Measurements from ENCODE around the gene CHAT. TPM values are rescaled to one million over a fixed set of nuclear protein-coding genes. Genes with fewer than 3 reads are reported as not detected.
"Not testable (repeated sequence)": the region's sequence is repeated elsewhere in the genome, so short reads cannot be mapped to it uniquely, and the experiment has no call there.

The CHAT gene
- total RNA-seq, 1 donor from 2014 or later: not detected

DNA sequence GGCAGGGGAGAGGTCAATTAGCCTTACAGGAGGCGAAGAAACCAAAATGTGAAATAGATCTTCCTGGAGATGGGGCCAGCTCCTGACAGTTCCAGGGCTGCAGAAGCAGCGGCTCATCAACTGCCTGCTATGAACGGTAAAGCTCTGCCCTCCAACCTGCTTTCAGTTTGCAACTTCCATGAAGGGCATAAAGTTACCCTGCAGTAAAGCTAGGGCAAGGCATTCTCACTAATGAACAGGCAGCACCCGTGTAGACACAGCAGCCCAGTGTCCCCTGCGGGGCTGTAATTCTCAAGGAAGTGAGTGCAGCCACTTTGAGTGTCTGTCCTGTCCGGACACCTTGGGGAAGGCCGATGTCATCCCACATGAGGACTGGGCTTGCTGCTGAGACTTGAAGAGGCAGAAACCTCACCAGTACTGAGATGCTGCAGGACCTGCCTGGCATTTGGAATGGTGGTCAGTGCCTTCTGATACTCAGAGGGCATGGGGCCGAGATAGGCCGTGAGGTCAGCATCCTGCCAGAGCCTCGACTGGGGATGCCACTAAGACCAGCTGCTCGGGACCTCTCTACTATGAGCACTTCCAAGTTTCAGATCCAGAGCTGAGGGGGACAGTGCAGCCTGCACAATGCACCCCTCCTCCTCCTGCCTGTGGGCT is 39.6 kb downstream of the CHAT start:
- ATAC-seq: no peak

DNA sequence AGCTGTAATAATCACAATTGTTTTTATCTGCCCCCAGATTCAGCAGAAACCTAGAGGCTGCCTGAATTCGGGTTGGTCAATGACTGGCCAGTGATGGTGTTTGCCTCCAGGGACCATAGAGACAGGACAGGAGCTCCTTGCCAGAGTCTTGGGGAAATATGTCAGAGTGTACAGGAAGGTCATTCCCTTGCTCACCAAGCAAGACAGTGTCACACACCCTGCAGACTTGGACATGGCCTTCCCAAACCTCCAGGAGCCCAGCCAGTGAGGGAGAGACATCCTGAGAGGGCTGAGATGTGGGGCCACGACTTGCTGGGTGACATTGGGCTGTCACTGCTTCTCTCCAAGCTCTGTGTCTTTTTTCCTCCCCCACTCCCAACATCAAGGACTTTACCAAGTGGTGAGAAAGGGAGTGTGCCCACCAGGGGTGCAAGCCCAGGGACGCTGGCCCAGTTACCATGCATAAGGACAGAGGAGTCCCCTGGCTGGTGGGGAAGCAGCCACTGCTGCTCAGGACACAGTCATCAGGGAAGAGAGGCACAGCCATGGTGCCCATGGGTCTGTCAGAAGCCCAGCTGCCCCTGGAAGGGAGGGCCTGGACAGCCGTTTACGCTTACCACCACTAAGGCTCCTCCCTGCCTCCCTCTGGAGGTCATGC is 40.3 kb downstream of the CHAT start:
- no peak for ATAC-seq

DNA sequence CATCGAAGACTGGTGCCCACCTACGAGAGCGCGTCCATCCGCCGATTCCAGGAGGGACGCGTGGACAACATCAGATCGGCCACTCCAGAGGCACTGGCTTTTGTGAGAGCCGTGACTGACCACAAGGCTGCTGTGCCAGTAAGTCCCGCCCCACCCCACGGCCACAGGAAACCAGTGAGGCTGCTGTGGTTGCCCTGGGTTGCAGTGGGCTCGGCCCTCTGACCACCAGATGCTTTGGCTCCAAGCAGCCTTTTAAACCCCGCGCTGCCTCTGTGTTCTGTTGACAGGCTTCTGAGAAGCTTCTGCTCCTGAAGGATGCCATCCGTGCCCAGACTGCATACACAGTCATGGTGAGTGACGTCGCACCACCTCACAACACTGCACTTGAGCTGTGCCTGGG is 41.3 kb downstream of the CHAT start:
- ATAC-seq: no peak

DNA sequence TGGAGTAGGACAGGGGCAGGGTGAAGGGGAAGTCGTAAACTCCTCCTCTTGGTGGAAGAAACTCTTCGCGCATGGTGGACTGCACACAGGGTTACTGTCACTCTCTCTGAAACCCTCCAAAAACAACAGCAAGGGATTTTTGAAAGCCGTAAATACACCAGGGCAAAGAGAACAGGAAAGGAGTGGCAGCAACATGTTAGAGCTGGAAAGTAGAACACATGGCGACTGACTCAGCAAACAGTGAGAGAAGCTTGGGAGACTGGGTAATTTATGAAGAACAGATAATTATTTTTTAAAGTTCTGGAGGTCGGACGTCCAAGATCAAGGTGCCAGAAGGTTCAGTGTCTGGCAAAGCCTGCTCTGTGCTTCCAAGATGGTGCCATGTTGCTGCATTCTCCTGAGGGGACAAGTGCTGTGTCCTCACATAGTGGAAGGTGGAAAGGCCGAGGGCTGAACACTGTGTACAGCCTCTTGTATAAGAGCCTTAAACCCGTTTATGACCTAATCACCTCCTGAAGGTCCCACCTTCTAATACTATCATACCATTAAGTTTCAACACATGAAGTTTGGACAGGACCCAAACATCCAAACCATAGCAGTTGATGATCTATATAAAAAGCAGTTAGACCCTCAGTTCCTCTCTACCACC is 43.1 kb downstream of the CHAT start:
- peak; percentile 56 for ATAC-seq

DNA sequence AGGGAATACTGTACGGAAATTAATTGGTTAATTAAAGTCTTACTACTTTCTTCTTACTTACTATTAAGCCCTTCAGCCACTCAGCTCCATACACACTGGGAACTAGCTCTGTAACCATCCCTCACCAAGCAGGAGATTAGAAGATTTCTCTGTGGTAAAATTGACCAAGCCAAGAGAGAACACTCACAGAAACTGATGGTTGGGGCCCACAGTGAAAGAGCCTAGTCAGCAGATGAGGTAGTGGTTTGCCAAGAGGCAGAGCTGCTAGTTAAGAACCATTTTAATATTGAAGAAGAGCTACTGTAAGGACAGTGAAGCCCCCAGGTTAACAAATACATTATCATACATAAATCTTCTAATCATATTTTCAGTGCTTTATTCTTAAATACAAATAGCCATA is 43.8 kb downstream of the CHAT start:
- ATAC-seq: no peak

DNA sequence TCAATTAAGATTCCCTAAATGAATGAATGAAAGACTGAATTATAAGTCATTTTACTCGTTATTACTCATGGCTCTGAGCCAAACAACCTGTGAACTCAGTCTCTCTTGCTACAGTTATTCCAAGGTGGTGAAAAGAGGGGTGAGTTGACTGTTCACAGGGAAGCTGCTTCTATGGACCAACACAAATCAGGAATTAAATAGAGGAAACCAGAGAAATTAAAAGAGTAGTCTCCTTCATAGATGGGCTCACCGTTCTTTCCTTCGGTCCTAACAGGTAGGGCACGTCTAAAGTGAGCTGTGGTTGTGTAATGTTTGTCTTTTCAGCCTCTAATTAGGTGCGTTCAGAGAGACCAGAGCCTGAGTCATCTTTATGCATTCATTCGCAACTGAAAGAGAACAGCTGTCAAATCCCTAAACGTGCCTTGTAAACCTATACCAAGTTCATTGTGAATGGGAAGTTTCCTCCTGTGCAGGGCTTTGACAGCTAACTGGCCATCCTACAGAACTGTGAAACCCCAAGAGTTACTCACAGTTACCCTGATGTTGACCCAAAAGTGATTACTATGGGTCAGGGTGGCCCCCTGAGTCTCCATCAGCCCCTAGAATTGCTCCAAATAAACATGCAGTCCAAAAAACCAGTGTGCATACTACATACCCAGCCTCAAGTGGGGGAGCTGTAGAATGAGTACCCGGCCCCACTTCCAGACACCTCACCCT is 47.5 kb downstream of the CHAT start:
- ATAC-seq: peak; percentile 93

DNA sequence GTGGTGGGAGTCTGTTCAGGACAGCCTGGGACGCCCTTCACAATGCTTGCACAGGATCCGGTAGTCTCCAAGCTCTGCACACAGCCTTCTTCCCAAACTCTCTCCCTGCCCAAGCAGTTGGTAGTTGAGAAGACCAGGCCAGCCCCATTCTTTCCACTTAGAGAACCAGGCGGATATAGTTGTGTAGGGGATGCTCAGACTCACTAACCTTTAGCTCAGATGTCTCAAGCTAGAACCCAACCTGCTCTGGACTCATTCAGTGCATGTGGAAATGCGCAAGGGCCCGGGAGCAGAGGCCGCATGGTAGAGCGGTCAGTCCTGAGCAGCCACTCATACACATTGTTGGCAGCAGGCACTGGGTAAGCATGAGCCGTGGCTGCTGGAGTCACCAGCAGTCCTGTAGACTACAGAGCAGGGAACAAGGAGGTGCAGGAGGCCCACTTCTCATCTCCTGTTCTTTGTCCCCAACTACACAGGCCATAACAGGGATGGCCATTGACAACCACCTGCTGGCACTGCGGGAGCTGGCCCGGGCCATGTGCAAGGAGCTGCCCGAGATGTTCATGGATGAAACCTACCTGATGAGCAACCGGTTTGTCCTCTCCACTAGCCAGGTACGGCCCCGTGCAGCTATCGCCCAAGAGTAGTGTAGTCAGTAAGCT is 48.5 kb downstream of the CHAT start:
- ATAC-seq: no peak

DNA sequence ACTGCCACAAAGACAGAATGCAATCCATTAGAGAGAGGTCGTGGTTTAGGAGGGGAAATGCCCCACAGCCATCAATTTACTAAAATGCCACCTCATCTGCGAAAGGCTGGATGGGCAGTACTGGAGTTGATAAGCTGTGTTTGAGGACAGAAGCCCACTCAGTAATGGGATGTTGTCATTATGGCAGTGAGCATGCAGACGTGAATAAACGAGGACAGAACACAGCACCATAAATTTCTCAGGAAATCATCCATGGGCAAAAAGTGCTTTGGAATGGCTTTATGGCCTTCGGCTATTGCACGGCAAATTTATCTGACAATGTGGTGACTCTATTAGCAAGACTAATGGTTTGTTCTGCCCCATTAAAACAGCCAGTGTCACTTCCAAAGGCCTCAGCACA is 49.8 kb downstream of the CHAT start:
- no peak for ATAC-seq

DNA sequence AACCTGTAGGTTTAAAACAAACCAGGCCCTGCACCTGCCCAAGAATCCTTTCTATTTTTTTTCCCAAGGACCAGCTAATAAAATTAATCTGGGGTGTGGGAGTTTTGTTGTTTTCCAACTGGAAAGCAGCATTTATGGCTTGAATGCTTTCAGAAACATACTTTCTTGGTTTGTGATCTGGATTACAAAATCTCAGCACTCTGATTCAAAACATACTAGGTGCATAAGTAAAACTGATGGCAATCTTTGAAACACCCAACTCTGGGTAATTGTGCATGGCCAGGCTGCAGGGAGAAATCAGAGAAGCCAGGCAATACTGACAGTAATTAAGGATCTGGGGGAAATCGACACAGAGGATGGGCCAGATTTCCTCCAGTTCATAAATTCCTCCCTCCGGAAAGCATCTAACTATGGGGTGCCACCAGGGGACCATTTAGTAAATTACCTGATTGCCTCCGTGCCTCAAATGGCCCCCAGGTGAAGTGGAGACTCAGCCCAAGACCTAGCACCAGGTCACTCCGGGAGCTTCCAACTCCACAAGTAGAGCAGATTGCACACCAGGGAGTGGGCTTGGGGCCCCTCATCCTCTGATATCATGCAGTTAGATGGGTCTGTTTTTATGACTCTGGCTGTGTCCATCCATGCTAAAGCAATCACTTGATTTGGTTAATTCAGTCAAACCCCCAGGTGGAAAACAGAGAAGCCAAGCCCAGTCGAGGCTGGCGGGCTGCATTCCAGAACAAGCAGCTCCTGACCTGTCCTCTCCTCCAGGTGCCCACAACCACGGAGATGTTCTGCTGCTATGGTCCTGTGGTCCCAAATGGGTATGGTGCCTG is 50.4 kb downstream of the CHAT start:
- ATAC-seq: no peak

DNA sequence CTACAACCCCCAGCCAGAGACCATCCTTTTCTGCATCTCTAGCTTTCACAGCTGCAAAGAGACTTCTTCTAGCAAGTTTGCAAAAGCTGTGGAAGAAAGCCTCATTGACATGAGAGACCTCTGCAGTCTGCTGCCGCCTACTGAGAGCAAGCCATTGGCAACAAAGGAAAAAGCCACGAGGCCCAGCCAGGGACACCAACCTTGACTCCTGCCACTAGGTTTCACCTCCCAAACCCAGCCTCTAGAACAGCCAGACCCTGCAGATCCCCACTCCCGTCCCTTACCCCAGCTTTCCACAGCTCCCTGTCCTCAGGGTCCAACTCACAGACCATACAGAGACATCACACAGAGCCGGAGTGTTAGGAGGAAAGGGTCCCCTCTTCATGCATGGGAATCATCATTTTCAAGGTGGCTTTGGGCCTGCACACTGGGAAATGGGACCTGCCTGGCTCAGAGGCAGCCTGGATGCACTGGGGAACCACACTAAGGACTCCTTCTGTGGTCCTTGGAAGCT is 51.1 kb downstream of the CHAT start:
- ATAC-seq: no peak

DNA sequence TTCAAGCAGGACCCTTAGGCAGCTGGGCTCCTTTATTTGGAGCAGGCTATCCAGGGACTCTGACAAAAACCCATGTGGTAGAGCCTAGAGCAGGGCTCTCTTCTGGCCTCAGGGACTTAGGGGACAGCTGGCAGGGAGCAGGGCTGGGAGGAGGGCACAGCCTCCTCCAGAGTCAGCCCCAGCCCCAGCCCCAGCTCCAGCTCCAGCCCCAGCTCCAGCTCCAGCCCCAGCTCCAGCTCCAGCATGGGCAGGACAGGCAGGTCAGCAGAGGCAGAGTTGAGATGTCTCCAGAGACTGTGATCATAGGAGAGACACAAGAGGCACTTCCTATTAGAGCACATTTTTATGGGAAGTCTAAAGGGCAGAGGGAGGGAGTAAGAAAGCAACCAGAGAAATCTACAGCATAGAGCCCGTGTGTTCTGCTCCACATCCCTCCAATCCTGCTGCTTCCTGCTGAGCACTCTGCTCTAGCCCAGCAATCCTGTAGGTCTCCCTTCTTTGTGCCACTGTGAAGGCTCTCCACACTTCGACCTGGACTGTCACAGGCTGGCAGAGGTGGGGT is 52.3 kb downstream of the CHAT start:
- ATAC-seq: no peak

DNA sequence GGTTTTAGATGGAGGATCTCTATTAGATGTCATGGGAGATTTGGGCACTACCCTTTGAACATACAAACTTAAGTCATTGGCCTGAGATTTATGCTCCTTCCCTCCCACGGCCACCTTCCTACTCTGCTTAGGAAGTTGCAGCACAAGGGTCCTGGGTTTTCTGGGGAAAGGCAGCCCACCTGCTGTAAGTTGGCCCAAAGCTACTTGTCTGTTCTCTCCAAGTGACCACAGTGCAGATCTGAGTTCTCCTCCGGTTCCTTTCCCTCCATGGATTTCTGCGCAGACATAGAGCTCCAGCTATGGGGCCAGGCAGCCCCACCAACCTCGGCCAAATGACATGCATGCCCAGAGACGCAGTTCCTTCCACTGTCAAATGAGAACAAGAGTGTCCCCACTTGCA is 52.8 kb downstream of the CHAT start:
- ATAC-seq: no peak

DNA sequence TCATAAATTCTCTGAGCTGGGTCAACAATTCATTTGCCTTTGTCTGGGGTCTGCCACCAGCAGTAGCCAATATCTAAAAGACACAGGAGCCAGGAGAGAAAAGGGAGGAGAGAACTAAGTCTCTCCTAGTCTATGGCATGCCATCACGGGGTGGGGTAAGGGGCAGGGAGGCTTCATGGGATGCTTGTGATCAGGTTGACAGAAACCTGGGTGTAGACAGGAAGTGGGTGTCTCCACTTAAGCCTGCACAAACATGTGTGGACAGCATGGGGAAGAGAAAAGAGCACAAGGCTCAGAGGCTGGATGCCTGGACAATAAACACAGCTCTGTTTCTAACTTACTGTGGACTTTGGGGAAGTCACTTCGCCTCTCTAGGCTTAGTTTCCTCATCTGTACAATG is 54.2 kb downstream of the CHAT start:
- ATAC-seq: peak; percentile 68

DNA sequence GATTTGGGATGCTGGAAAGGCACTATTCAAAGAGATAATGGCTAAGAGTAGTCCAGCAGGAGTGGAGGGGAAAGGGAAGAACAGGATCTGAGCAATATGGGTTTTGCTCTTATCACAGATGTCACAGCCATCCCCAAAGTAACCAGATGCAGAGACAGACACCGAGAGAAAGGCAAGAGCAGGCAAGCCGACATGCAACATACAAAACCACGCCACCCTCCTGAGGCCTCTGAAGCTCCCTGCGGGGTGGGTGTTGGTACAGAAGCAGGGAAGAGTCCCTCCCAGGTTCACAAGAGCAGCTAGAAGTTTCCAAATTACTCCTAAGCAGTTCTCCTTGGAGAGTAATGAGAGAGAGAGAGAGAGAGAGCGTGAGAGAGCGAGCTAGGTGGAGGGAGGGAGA is 54.8 kb downstream of the CHAT start:
- no peak for ATAC-seq

DNA sequence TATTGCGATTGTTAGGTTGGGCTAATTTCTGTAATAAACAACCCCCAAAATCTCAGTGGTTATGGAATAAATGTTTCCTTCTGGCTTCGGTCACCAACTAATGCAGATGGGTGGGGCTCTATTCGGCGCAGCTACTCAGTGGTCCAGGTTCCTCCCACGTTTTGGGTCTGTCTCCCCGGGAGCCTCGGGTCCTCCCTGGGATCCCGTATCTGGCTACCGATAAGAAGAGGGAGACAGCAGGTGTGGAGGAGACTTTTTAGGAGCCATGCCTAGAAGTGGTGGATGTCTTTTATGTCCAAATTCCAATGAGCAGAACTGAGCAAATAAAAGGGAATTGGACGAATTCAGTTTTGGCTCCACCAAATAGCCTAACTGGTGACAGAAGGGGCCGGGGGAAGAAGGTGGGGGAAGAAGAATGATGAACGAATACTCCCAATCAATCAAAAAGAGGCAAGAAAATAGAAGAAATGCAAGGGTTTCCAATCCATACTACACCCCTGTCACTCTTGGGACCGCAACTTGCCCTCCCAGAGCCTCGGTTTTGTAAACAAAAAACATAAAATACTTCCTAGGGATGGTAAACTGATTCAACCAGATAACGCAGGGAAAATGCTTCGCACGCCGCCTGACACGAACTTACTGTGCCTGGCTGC is 65.1 kb downstream of the CHAT start:
- no peak for ATAC-seq

DNA sequence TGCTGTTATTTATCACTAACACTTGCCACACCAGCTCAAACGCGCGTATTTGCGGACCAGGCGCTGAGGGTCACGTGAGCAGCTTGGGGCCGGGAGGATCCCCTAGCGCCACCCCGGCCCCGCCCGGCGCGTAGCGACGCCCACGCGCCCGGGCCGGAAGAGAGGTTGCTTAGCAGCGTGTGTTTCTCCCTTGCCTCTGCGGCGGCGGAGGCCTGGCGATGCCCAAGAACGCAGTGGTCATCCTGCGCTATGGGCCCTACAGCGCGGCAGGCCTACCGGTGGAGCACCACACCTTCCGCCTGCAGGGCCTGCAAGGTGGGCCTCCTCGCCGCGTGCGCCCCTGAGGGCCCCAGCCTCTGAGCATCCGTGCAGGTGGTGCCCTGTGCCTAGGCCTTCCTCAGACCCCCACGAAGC is 65.7 kb downstream of the CHAT start, which contains the start of gene C10orf53:
C10orf53 (plus strand) TSS at position 172 of the 414 bp plus-strand sequence; CDS start at position 219, 47 bp downstream.
- peak; percentile 25 for ATAC-seq

DNA sequence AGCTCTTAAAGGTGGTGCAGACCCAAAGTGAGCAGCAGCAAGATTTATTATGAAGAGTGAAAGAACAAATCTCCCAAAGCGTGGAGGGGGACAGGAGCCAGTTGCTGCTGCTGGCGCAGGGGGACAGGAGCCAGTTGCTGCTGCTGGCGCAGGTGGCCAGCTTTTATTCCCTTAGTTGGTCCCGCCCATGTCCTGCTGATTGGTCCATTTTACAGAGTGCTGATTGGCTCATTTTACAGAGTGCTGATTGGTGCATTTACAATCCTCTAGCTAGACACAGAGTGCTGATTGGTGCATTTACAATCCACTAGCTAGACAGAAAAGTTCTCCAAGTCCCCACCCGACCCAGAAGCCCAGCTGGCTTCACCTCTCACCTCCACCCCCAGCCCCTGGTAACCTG is 68.6 kb downstream of the CHAT start:
- ATAC-seq: not testable (repeated sequence)

DNA sequence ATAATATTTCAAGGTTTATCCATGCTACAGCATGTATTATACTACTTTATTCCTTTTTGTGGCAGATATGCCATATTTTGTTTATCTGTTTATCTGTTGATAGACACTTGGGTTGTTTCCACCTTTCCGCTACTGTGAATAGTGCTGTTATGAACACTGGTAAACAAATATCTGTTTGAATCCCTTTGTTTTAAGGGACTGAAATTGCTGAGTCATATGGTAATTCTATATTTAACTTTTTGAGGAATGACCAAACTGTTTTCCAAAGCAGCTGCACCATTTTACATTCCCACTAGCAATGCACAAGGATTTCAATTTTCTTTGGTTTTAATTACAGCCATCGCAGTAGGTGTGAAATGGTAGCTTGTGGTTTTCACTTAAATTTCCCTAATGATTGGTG is 69.0 kb downstream of the CHAT start:
- no peak for ATAC-seq

DNA sequence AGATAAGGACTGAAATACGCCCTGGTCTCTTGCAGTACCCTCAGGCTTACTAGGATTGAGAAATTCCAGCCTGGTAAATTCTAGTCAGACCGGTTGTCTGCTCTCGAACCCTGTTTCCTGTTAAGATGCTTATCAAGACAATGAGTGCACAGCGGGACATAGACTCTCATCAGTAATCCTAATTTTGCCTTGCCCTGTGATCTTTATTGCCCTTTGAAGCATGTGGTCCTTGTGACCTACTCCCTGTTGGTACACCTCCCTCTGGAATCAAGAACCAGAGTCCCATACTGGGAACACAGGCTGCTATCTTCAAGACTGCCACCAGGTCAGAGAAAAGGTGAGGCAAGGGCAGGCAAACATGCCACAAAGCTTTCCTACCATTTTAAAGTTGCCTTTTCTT is 72.8 kb downstream of the CHAT start:
- ATAC-seq: no peak

DNA sequence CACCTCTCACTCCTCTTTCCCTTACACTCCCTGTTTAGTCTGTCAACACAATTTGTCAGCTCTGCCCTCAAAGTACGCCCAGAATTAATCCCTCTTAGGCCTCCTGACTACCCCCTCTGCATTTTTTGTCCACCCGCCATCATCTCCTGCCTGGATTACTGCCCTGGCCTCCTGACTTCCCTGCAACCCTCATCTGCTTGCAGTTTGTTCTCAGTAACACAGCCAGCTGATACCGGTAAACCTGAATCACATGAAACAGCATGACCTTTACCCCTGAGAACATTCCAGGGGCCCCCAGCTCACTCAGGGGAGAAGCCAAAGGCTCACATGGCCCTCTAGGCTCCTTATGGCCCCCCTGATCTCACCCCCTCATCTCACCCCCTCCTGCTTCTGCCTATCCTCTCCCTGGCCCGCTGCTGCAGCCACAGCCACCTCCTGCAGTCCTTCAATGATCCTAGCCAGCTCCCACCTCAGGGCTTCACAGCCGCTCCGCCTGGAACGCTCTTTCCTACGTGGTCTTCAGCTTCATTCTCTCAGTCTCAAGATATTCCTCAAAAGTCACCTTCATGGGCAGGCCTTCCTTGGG is 74.5 kb downstream of the CHAT start:
- ATAC-seq: no peak

Data from esophagus mucosa (tissue), 1 donor.